Measurements from ENCODE around the gene ADAMTSL3.

Gene ADAMTSL3

GRCh38 chr15:84016371-84016770 is 362.4 kb downstream of the ADAMTSL3 start:
- Histone ChIP-seq H3K9me3 (ENCODE audit: insufficient read depth, low read length) (no peaks in the 10 kb centered on the region), H4K20me1 (ENCODE audit: insufficient read depth, low read length) (no peaks in the 10 kb centered on the region), H3K36me3 (replicated peaks; ENCODE audit: low read depth, low read length) (no peaks in the 10 kb centered on the region), H3K27me3 (ENCODE audit: low read depth, low read length) (peaks cover 33% of the 10 kb centered on the region), H2AFZ (ENCODE audit: low read depth, low read length) (no peak overlapping the region), H3K4me3 (ENCODE audit: low read length) (no peak overlapping the region), H3K79me2 (ENCODE audit: low read length) (no peaks in the 10 kb centered on the region), H3K4me2 (ENCODE audit: low read length) (no peak overlapping the region), H3K9ac (ENCODE audit: low read length) (no peak overlapping the region), H3K4me1 (ENCODE audit: low read length) (no peaks in the 10 kb centered on the region), H3K27ac (ENCODE audit: low read length) (no peak overlapping the region)
- TF ChIP-seq, protein P1, sequence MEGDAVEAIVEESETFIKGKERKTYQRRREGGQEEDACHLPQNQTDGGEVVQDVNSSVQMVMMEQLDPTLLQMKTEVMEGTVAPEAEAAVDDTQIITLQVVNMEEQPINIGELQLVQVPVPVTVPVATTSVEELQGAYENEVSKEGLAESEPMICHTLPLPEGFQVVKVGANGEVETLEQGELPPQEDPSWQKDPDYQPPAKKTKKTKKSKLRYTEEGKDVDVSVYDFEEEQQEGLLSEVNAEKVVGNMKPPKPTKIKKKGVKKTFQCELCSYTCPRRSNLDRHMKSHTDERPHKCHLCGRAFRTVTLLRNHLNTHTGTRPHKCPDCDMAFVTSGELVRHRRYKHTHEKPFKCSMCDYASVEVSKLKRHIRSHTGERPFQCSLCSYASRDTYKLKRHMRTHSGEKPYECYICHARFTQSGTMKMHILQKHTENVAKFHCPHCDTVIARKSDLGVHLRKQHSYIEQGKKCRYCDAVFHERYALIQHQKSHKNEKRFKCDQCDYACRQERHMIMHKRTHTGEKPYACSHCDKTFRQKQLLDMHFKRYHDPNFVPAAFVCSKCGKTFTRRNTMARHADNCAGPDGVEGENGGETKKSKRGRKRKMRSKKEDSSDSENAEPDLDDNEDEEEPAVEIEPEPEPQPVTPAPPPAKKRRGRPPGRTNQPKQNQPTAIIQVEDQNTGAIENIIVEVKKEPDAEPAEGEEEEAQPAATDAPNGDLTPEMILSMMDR (IDR thresholded peaks at IDR 0.05; ENCODE audit: low read depth, low read length): no peak
- no peak for TF ChIP-seq EZH2phosphoT487 (IDR thresholded peaks at IDR 0.05; ENCODE audit: low read depth)

DNA sequence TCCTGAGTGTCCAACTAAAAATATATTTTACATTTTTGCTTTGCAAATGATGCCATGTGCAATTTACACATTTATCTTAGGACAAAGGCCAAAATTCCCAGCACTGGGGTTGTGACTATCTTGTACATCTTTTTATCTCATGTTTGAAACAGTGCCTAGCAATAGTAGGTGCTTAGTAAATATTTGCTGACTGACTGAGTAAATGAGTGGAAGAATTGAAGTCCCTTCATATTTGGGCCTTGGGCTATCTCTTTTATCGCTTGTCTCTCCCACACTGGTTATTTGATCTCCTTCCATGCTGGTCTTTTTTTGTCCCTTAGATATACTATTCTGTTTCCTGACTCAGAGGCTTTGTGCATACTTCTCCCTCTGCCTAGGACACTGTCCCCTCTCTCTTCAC is 368.6 kb downstream of the ADAMTSL3 start:
- no peak overlapping the region for H3K27ac ChIP-seq (ENCODE audit: low read length)
- H3K4me3 ChIP-seq (ENCODE audit: low read length): no peak overlapping the region
- no peaks in the 10 kb centered on the region for H3K36me3 ChIP-seq (replicated peaks; ENCODE audit: low read depth, low read length)
- H3K79me2 ChIP-seq (ENCODE audit: low read length): no peaks in the 10 kb centered on the region
- TF ChIP-seq, protein P1 (IDR thresholded peaks at IDR 0.05; ENCODE audit: low read depth, low read length): no peak
- TF ChIP-seq EZH2phosphoT487 (IDR thresholded peaks at IDR 0.05; ENCODE audit: low read depth): no peak
- no peak overlapping the region for H3K4me2 ChIP-seq (ENCODE audit: low read length)
- H3K27me3 ChIP-seq (ENCODE audit: low read depth, low read length): peaks cover 35% of the 10 kb centered on the region
- no peak overlapping the region for H3K9ac ChIP-seq (ENCODE audit: low read length)
- H2AFZ ChIP-seq (ENCODE audit: low read depth, low read length): no peak overlapping the region
- H4K20me1 ChIP-seq (ENCODE audit: insufficient read depth, low read length): no peaks in the 10 kb centered on the region
- no peaks in the 10 kb centered on the region for H3K4me1 ChIP-seq (ENCODE audit: low read length)
- H3K9me3 ChIP-seq (ENCODE audit: insufficient read depth, low read length): no peaks in the 10 kb centered on the region

DNA sequence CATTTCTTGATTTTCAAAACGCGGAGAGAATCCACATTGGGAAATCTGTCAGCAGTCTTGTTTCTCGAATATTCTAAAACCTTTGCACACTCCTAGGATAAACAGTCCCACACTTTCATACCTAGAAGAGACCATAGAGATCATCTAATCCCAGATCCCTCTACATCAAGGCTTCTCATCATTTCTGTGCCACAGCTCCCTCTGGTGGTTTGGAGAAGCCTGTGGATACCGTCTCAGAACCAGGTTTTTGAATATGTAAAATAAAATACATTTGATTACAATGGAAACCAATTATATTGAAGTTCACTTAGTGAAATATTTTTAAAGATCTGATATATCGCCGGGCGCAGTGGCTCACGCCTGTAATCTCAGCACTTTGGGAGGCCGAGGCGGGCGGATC is 369.7 kb downstream of the ADAMTSL3 start:
- Histone ChIP-seq H3K27ac (ENCODE audit: low read length) (no peak overlapping the region), H3K79me2 (ENCODE audit: low read length) (no peaks in the 10 kb centered on the region), H3K4me2 (ENCODE audit: low read length) (no peak overlapping the region), H3K4me1 (ENCODE audit: low read length) (no peaks in the 10 kb centered on the region), H3K4me3 (ENCODE audit: low read length) (no peak overlapping the region), H2AFZ (ENCODE audit: low read depth, low read length) (no peak overlapping the region), H3K9me3 (ENCODE audit: insufficient read depth, low read length) (no peaks in the 10 kb centered on the region), H3K36me3 (replicated peaks; ENCODE audit: low read depth, low read length) (no peaks in the 10 kb centered on the region), H3K9ac (ENCODE audit: low read length) (no peak overlapping the region), H4K20me1 (ENCODE audit: insufficient read depth, low read length) (no peaks in the 10 kb centered on the region), H3K27me3 (ENCODE audit: low read depth, low read length) (peaks cover 31% of the 10 kb centered on the region)
- TF ChIP-seq EZH2phosphoT487 (IDR thresholded peaks at IDR 0.05; ENCODE audit: low read depth): no peak
- TF ChIP-seq, protein P1 (IDR thresholded peaks at IDR 0.05; ENCODE audit: low read depth, low read length): peak; percentile 88

- no peak overlapping the region for H3K27ac ChIP-seq (ENCODE audit: low read length)
- no peak overlapping the region for H3K4me2 ChIP-seq (ENCODE audit: low read length)
- peaks cover 39% of the 10 kb centered on the region for H3K27me3 ChIP-seq (ENCODE audit: low read depth, low read length)
- H3K4me1 ChIP-seq (ENCODE audit: low read length): no peaks in the 10 kb centered on the region
- no peak overlapping the region for H2AFZ ChIP-seq (ENCODE audit: low read depth, low read length)
- H3K36me3 ChIP-seq (replicated peaks; ENCODE audit: low read depth, low read length): no peaks in the 10 kb centered on the region
- no peaks in the 10 kb centered on the region for H4K20me1 ChIP-seq (ENCODE audit: insufficient read depth, low read length)
- H3K9ac ChIP-seq (ENCODE audit: low read length): no peak overlapping the region
- no peak overlapping the region for H3K4me3 ChIP-seq (ENCODE audit: low read length)
- no peaks in the 10 kb centered on the region for H3K9me3 ChIP-seq (ENCODE audit: insufficient read depth, low read length)
- no peak for TF ChIP-seq EZH2phosphoT487 (IDR thresholded peaks at IDR 0.05; ENCODE audit: low read depth)
- TF ChIP-seq, protein P1 (IDR thresholded peaks at IDR 0.05; ENCODE audit: low read depth, low read length): no peak
- no peaks in the 10 kb centered on the region for H3K79me2 ChIP-seq (ENCODE audit: low read length)
Observed at GRCh38 chr15:84033793-84034553, 380.1 kb downstream of the ADAMTSL3 start.
